ENCODE data around the gene CISD1.
"Not testable (repeated sequence)": the region's sequence is repeated elsewhere in the genome, so short reads cannot be mapped to it uniquely, and the experiment has no call there.

CISD1 gene

DNA sequence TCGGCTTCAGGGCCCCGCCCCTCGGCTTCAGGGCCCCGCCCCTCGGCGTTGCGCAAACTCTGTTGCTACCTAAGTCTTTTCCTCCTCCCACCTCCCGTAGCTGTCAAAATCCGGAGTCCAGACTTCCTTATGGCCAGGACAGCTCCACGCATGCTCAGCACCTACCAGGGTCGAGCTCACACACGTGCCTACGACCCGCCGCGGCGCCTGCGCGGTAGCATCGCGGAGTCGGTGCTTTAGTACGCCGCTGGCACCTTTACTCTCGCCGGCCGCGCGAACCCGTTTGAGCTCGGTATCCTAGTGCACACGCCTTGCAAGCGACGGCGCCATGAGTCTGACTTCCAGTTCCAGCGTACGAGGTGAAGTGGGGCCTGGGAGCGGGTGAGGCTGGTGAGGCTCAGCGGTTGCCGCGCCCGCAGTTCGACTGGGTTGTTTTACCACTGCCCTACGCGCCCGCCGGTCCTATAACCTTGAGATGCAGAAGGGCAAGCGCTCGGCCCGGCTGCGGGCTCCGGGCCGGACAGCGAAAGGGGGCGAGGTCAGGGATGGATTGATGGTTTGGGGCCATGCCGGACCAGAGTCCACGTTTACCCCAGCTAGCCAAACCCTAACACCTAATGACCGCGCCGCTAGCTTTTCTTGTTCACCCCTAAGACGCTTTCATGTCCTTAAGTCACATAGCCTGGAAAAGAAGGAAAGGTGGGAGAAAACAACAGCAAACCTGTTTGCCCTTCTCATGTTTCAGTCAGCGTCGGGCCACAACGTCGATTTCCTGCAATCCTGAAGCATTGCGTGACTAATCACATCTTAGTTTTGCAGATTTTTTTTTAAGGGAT, at the start of gene CISD1:
TSS of gene CISD1 (plus strand) at position 217 of the 836 bp plus-strand sequence. CDS start at position 329, 112 bp downstream.
- DNase-seq: peak; percentile 95

GRCh38 chr10:58219875-58220274, 49.1 kb upstream of the CISD1 start:
- DNase-seq: no peak

DNA sequence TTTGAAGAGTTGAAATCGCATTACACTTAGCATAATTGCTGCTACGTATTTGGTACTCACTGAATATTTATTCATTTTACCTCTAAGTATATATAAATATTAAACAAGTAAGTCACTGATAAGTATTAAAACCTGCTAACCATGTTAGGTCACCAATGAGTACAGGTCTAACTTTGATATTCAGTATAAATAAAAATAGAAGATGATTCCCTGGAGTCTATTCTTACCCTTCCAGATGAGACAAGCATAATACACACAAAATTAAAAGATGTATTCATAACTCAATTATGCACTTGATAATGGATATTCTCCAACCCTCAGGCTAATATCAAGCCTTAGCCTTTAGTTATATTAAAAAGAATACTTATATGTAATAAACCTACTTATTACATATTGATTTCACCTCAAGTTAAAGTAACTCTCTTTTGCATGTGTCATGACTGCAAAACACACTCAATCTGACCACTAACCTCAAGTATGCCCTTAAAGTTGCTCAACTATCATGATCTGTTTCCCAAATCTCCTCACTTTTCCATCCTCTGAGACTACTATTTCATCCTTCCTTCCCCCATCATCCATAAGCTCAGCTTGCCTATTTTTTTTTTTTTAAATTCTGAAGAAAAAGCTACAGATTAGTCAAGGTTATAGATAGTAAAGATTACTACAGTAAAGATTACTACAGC, 48.1 kb upstream of the CISD1 start:
- no peak for DNase-seq

GRCh38 chr10:58225654-58226053, 43.3 kb upstream of the CISD1 start:
- DNase-seq: no peak

DNA sequence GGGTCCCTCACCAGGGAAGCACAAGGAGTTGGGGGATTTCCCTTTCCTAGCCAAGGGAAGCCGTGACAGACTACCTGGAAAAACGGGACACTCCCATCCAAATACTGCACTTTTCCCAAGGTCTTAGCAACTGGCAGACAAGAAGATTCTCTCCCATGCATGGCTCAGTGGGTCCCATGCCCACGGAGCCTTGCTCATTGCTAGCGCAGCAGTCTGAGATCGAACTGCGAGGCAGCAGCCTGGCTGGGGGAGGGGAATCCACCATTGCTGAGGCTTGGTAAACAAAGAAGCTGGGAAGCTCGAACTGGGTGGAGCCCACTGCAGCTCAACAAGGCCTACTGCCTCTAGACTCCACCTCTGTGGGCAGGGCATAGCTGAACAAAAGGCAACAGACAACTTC, 39.1 kb upstream of the CISD1 start:
- DNase-seq: not testable (repeated sequence)

DNA sequence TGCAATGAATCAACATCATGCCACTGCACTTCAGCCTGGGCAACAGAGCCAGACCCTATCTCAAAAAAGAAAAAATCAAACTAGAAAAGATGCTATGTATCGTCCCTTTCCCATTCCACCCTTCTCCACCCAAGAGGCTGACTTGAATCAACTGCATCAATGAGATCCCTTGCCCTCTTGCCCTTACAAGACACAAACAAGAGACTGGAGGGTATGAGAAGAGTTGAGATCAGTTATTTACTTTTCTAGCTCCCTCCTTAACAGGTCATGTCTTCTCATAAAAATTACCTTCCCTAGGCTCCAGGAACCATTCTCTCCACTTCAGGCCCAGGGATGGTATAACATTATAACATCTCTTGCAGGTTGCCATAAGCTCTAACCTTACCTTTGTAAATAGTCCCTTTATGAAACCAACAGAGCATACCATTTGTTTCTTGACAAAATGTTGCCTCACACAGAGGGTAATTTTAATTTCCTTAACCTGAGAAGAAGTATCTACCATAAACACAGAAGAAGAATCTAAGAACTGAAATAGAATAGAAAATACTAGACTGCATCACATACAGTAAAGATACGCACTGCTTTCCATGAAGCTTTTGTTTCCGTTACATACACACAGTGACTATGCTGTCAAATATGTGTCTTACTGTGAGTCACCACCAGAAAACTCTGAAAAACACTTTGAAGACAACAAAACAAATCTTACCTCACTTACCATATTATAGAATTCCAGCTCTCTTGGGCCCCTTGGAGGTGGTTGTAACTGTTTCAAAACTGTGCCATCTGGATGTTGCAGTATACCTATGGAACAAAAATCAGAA, 31.7 kb upstream of the CISD1 start:
- DNase-seq: no peak

DNA sequence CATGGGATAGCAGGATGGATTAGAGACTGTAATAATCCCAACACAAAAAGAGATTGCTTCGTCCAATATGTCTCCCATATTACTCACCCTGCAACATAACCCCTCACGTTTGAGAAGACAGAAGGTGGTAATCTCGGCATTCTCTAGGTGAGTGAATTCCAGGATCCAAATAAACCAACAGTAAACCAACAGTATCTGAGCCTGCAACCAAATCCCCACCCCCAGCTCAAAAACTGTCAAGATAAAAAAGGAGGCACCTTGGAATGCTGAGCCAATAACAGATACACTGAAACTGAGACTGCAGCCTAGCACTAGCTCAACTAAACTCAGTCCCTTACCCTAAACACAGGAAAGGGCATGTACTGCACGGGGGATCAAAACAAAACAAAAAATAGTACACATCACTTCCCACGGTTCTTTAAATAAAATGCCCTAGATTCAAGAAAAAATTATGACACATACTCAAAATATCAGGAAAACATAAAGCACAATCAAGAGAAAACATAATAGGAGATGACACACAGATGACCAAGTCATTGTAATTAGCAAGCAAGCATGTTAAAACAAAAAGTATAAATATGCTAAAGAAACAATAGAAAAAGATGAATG, 29.3 kb upstream of the CISD1 start:
- no peak for DNase-seq

GRCh38 chr10:58240531-58240930, 28.4 kb upstream of the CISD1 start:
- no peak for DNase-seq

DNA sequence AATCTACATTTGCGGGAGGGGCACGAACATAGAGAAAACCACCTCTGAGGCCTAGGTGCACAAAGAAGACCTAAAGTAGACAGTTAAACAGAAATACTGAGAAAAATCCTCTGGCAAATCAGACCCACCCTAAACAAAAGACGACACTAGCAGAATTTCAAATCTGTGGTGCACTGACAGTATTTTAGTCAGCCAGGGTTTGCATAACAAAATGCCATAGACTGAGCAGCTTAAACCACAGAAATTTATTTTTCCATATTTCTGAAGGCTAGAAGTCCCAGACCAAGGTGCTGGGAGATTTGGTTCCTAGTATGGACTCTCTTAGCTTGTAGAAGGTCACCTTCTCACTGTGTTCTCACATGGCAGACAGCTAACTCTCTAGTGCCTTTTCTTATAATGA, 27.6 kb upstream of the CISD1 start:
- no peak for DNase-seq

DNA sequence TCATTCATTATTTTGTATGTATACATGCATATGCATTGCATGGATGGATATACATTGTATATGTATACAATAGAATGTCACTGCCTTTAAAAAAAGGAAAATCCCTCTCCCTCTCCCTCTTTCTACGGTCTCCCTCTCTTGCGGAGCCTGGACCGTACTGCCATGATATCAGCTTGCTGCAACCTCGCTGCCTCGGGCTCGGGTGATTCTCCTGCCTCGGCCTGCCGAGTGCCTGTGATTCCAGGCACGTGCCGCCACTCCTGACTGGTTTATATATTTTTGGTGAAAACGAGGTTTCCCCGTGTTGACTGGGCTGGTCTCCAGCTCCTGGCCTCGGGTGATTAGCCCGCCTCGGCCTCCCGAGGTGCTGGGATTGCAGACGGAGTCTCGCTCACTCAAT, 25.7 kb upstream of the CISD1 start:
- DNase-seq: no peak

- not testable (repeated sequence) for DNase-seq
Observed at GRCh38 chr10:58243801-58244200, 25.2 kb upstream of the CISD1 start.

GRCh38 chr10:58244242-58244641, 24.7 kb upstream of the CISD1 start:
- DNase-seq: not testable (repeated sequence)

GRCh38 chr10:58244666-58245065, 24.3 kb upstream of the CISD1 start:
- DNase-seq: not testable (repeated sequence)

GRCh38 chr10:58253184-58253583, 15.8 kb upstream of the CISD1 start:
- DNase-seq: no peak

GRCh38 chr10:58254644-58255043, 14.3 kb upstream of the CISD1 start:
- no peak for DNase-seq

DNA sequence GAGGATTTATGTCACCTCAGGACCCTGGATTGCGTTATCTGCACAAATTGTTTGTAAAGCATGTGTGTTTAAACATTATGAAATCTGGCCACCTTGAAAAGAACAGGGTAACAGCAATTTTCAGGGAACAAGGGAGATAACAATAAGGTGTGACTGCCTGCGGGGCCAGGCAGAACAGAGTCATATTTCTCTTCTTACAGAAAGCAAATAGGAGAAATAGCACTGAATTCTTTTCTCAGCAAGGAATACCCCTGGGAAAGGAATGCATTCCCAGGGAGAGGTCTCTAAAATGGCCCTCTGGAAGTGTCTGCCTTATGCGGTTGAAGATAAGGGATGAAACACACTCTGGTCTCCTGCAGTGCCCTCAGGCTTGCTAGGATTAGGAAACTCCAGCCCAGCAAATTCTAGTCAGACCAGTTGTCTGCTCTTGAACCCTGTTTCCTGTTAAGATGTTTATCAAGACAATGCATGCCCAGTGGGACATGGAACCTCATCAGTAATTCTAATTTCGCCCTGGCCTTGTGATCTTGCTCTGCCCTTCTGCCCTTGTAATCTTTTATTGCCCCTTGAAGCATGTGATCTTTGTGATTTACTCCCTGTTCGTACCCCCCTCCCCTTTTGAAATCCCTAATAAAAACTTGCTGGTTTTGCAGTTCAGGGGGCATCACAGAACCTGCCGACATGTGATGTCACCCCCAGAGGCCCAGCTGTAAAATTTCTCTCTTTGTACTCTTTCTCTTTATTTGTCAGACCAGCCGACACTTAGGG, 12.8 kb upstream of the CISD1 start:
- DNase-seq: not testable (repeated sequence)

DNA sequence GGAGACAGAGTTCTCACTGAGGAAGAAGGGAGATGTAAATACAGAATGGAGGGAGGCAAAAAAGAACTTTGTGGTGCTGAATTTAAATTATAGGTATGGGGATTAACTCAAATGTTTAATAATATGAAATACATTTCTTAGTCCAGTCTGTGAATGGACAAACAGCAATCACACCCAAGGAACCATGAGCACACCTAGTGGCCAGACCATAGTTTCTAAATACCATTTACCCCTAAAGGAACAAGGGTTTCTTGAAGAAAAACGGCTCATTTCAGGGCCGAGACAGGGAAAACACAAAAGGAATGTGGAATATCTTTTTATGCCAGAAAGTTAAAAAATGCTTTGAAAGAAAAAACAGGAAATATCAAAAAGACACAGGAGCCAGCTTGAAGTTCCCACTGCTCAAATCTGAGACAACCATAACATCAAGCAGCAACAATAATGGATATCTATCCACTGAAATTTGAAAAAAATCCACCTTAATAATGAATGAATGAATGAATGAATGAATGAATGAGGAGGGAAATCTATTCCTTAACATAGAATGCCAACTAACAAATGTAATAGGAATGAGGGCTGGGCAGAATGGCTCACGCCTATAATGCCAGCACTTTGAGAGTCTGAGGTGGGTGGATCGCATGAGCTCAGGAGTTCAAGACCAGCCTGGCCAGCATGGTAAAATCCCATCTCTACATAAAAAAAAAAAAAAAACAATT, 9.8 kb upstream of the CISD1 start:
- DNase-seq: no peak

GRCh38 chr10:58260334-58260733, 8.6 kb upstream of the CISD1 start:
- no peak for DNase-seq

DNA sequence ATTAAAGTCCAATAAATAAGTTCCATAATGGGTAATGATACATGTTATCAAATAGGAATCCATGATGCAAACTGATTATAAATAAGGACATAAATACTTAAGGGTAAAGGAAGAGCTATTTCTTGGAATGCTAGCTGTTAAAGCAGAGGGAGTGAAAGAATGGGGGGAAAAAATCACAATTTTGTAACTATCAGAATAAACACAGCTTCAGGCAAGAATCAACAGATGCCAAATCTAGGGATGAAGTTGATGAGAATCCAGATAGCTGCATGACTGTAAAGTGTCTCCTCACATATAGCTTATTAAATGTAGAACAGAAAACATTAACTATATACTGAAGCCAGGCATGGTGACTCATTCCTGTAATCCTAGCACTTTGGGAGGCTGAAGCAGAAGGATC, 6.2 kb upstream of the CISD1 start:
- DNase-seq: no peak

GRCh38 chr10:58264780-58265179, 4.2 kb upstream of the CISD1 start:
- DNase-seq: no peak

- DNase-seq: no peak
Observed at GRCh38 chr10:58265249-58265648, 3.7 kb upstream of the CISD1 start.
